HCT116 (cell line): ENCODE data around the gene DOK7. TPM values are rescaled to one million over a fixed set of nuclear protein-coding genes. Genes with fewer than 3 reads are reported as not detected.

Source experiments
- ATAC-seq: fragments of 200-7000 bp; cut with Tn5 transposase; 2 replicates; pipeline ENCODE4 v1.9.1; 2020; ENCODE audit warnings: mild to moderate bottlenecking, moderate library complexity
- BruUV-seq: library from RNA; stranded (reverse); fragments of 400-500 nt; replicated peaks from 2 replicates; lab custom pipeline; 2021; lab: Mats Ljungman, UMichigan
- CTCF ChIA-PET: fragments of 300-600 bp; sonication (Branson Sonifier 250); formaldehyde crosslinking; loops from one replicate; lab custom pipeline; 2021; ENCODE audit warnings: antibody characterized with exemption; lab: Charles Lee
- POLR2A ChIA-PET: fragments of 300-600, 350-600 bp; sonication (Branson Sonifier 250); formaldehyde crosslinking; loops from one replicate; lab custom pipeline; 2021; ENCODE audit warnings: antibody characterized with exemption; lab: Charles Lee
- RAD21 ChIA-PET, 2 experiments: fragments of 300-600 bp; sonication (Branson Sonifier 250); formaldehyde crosslinking; loops; one replicate each; lab custom pipeline; 2023; ENCODE audit warnings: low total read pairs in 2 of 2; ENCODE audit not compliant: uncharacterized antibody in 2 of 2, unreplicated experiment in 2 of 2, low non-redundant PET in 1 of 2; lab: Charles Lee
- DNase-seq: peaks from one replicate; pipeline ENCODE4 v3.0.0-alpha.2; 2010; ENCODE audit warnings: low read depth, low spot score
- H2AFZ ChIP-seq: fragments of 200-600 bp; shearing (Covaris generic), sonication (generic); 2 replicates; pipeline ENCODE4 v1.6.1; 2017; ENCODE audit warnings: low read depth, mixed run types, mixed read lengths, antibody characterized with exemption, low read length; ENCODE audit not compliant: poor library complexity, severe bottlenecking
- H3K27ac ChIP-seq: 2 replicates; pipeline ENCODE4 v1.5.1; 2012; ENCODE audit warnings: low read depth, low read length
- H3K27me3 ChIP-seq: fragments of 200-600 bp; sonication (generic); 2 replicates; pipeline ENCODE4 v1.6.1; 2016; ENCODE audit warnings: mixed run types, low read length, mixed read lengths; ENCODE audit not compliant: insufficient read depth
- H3K36me3 ChIP-seq, 2 experiments: fragments of 200-500 bp in 1 of 2; fragments of 200-600 bp in 1 of 2; sonication (Bioruptor generic) in 1 of 2; sonication (generic) in 1 of 2; 2 replicates each; pipeline versions ENCODE4 v1.5.1 to v1.6.1; 2014 to 2016; ENCODE audit warnings: low read length in 2 of 2, inconsistent platforms in 1 of 2, mixed read lengths in 1 of 2, mixed run types in 1 of 2; ENCODE audit not compliant: insufficient read depth in 2 of 2, control insufficient read depth in 1 of 2
- H3K4me1 ChIP-seq, 2 experiments: fragments of 200-600 bp in 1 of 2; sonication (generic) in 1 of 2; 2 replicates each; pipeline versions ENCODE4 v1.5.1 to v1.6.1; 2012 to 2017; ENCODE audit warnings: low read length in 2 of 2, inconsistent platforms in 1 of 2, mild to moderate bottlenecking in 1 of 2, mixed read lengths in 1 of 2, mixed run types in 1 of 2, moderate library complexity in 1 of 2; ENCODE audit not compliant: insufficient read depth in 2 of 2, control insufficient read depth in 1 of 2
- H3K4me2 ChIP-seq: fragments of 200-600 bp; sonication (generic); 2 replicates; pipeline ENCODE4 v1.6.1; 2017; ENCODE audit warnings: mixed run types, low read length, mixed read lengths
- H3K4me3 ChIP-seq, 2 experiments: fragments of 200-600 bp in 1 of 2; sonication (generic) in 1 of 2; replicated peaks in 1 of 2; 2 replicates each; pipeline ENCODE4 v1.5.1; 2011 to 2016; ENCODE audit warnings: low read length in 2 of 2, control low read depth in 1 of 2, low read depth in 1 of 2, mild to moderate bottlenecking in 1 of 2, mixed read lengths in 1 of 2, mixed run types in 1 of 2
- H3K79me2 ChIP-seq: fragments of 200-600 bp; sonication (generic); 2 replicates; pipeline ENCODE4 v1.6.1; 2017; ENCODE audit warnings: mild to moderate bottlenecking, mixed run types, low read length, moderate library complexity, mixed read lengths; ENCODE audit not compliant: insufficient read depth
- H3K9ac ChIP-seq: fragments of 200-600 bp; sonication (generic); 2 replicates; pipeline ENCODE4 v1.6.1; 2016; ENCODE audit warnings: low read length, mixed read lengths
- H3K9me2 ChIP-seq: fragments of 200-600 bp; sonication (generic), shearing (Covaris generic); 2 replicates; pipeline ENCODE4 v1.6.1; 2017; ENCODE audit warnings: mixed run types, mild to moderate bottlenecking, moderate library complexity; ENCODE audit not compliant: insufficient read depth
- H3K9me3 ChIP-seq, 2 experiments: fragments of 200-500 bp in 1 of 2; fragments of 200-600 bp in 1 of 2; sonication (Bioruptor generic) in 1 of 2; sonication (generic) in 1 of 2; 2 replicates each; pipeline ENCODE4 v1.6.1; 2014 to 2017; ENCODE audit warnings: low read length in 2 of 2, mixed read lengths in 2 of 2, inconsistent platforms in 1 of 2, low read depth in 1 of 2, mild to moderate bottlenecking in 1 of 2, mixed run types in 1 of 2, moderate library complexity in 1 of 2; ENCODE audit not compliant: control insufficient read depth in 1 of 2, insufficient read depth in 1 of 2
- H4K20me1 ChIP-seq: fragments of 200-600 bp; sonication (generic), shearing (Covaris generic); 2 replicates; pipeline ENCODE4 v1.6.1; 2017; ENCODE audit warnings: mixed run types, mild to moderate bottlenecking, moderate library complexity; ENCODE audit not compliant: insufficient read depth
- ATF3 ChIP-seq: IDR thresholded peaks from 2 replicates; pipeline ENCODE4 v1.6.1; 2012
- CBX3 ChIP-seq: IDR thresholded peaks from 2 replicates; pipeline ENCODE4 v1.6.1; 2012; ENCODE audit warnings: low read depth
- CEBPB ChIP-seq: IDR thresholded peaks from 2 replicates; pipeline ENCODE4 v1.6.1; 2012; ENCODE audit warnings: low read depth
- EZH2 ChIP-seq: fragments of 200-600 bp; sonication (generic); IDR thresholded peaks from 2 replicates; pipeline ENCODE4 v1.6.1; 2017; ENCODE audit warnings: antibody characterized with exemption, mixed run types
- EZH2phosphoT487 ChIP-seq: fragments of 200-600 bp; IDR thresholded peaks from 2 replicates; pipeline ENCODE4 v1.6.1; 2018; ENCODE audit warnings: antibody characterized with exemption, borderline replicate concordance
- FOSL1 ChIP-seq: IDR thresholded peaks from 2 replicates; pipeline ENCODE4 v1.6.1; 2012; ENCODE audit warnings: low read depth
- JUND ChIP-seq: IDR thresholded peaks from 2 replicates; pipeline ENCODE4 v1.6.1; 2012
- POLR2A ChIP-seq: IDR thresholded peaks from 2 replicates; pipeline ENCODE4 v1.7.0; 2011; ENCODE audit warnings: borderline replicate concordance; ENCODE audit not compliant: insufficient read depth, insufficient read length; ENCODE audit errors: extremely low read depth
- POLR2AphosphoS5 ChIP-seq: IDR thresholded peaks from 2 replicates; pipeline ENCODE4 v1.6.1; 2011; ENCODE audit warnings: mild to moderate bottlenecking, low read depth, low read length, moderate library complexity
- RAD21 ChIP-seq: IDR thresholded peaks from 2 replicates; pipeline ENCODE4 v1.6.1; 2012; ENCODE audit warnings: low read depth, mild to moderate bottlenecking
- SRF ChIP-seq: IDR thresholded peaks from 2 replicates; pipeline ENCODE4 v1.6.1; 2012; ENCODE audit warnings: low read depth
- TCF7L2 ChIP-seq: IDR thresholded peaks from 2 replicates; pipeline ENCODE4 v1.7.0; 2011; ENCODE audit warnings: borderline replicate concordance, inconsistent platforms; ENCODE audit not compliant: insufficient read depth, insufficient read length; ENCODE audit errors: extremely low read depth
- YY1 ChIP-seq: IDR thresholded peaks from 2 replicates; pipeline ENCODE4 v1.6.1; 2011; ENCODE audit warnings: low read length, low read depth, moderate library complexity, mild to moderate bottlenecking; ENCODE audit not compliant: insufficient replicate concordance; ENCODE audit errors: extremely low read depth
- ZFX ChIP-seq: fragments of 450-650 bp; IDR thresholded peaks from 2 replicates; pipeline ENCODE4 v1.6.1; 2017
- intact Hi-C: fragments of 100-400 bp; cut with micrococcal nuclease; formaldehyde crosslinking; loops from 2 replicates; pipeline ENCODE4 v1.10.0; 2022
- total RNA-seq: library from RNA; stranded (reverse); gene quantifications from one replicate; pipeline ENCODE4 v1.2.1, GENCODE V29; 2021; ENCODE audit not compliant: unreplicated experiment
- TF ChIP-seq, protein P1 (sequence below): IDR thresholded peaks from 2 replicates; pipeline ENCODE4 v1.6.1; 2012
- TF ChIP-seq, protein P2 (sequence below): IDR thresholded peaks from 2 replicates; pipeline ENCODE4 v1.6.1; 2011; ENCODE audit warnings: mild to moderate bottlenecking, low read length, moderate library complexity; ENCODE audit not compliant: insufficient replicate concordance; ENCODE audit errors: extremely low read depth
- TF ChIP-seq, protein P3 (sequence below), 3 experiments: fragments of 200-600 bp in 1 of 3; sonication (generic) in 1 of 3; IDR thresholded peaks in 2 of 3; conservative IDR thresholded peaks in 1 of 3; 2 replicates each; pipeline ENCODE4 v1.5.1; 2012 to 2017; ENCODE audit warnings: low read depth in 2 of 3, low read length in 2 of 3, antibody characterized with exemption in 1 of 3, borderline replicate concordance in 1 of 3, control low read depth in 1 of 3, mild to moderate bottlenecking in 1 of 3, mixed read lengths in 1 of 3, mixed run types in 1 of 3, moderate library complexity in 1 of 3; ENCODE audit not compliant: insufficient read depth in 1 of 3

The DOK7 gene
- total RNA-seq, 1 experiment from 2014 or later, result 2.4 TPM

DNA sequence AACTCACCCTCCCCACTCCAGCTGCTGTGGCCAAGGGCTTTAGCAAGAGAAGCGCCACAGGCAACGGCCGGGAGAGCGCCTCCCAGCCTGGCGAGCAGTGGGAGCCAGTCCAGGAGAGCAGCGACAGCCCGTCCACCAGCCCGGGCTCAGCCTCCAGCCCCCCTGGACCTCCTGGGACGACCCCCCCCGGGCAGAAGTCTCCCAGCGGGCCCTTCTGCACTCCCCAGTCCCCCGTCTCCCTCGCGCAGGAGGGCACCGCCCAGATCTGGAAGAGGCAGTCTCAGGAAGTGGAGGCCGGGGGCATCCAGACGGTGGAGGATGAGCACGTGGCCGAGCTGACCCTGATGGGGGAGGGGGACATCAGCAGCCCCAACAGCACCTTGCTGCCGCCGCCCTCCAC, 32.6 kb upstream of the DOK7 start:
- no peaks in the 10 kb centered on the region for H3K9me3 ChIP-seq
- no peak for TF ChIP-seq ZFX
- no peak for TF ChIP-seq POLR2A
- TF ChIP-seq CBX3, result no peak
- TF ChIP-seq, protein P1, sequence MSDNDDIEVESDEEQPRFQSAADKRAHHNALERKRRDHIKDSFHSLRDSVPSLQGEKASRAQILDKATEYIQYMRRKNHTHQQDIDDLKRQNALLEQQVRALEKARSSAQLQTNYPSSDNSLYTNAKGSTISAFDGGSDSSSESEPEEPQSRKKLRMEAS, result no peak
- no peak for TF ChIP-seq SRF
- TF ChIP-seq EZH2phosphoT487, result no peak
- TF ChIP-seq POLR2AphosphoS5, result no peak
- TF ChIP-seq, all 23 proteins: peak for 0
- intact Hi-C loops, result no loop called here
- ChIA-PET RAD21 (no interaction called here), POLR2A (no interaction called here), CTCF (interaction anchor here (1.0 to 2.0 kb wide), 2 partner anchors 12 to 84 kb away, joined by 3 to 4 read pairs; no protein-coding TSS in a partner anchor)
- peaks cover 0 to under 1% of the 10 kb centered on the region in 2 experiments; a peak in 1 of 4 replicates for H3K4me1 ChIP-seq
- no peak overlapping the region for H3K4me2 ChIP-seq
- no peaks in the 10 kb centered on the region for H4K20me1 ChIP-seq
- no peak for ATAC-seq
- H3K27me3 ChIP-seq, result no peaks in the 10 kb centered on the region
- H3K4me3 ChIP-seq, result no peak overlapping the region
- BruUV-seq, result no TSS peak
- no peak overlapping the region for H3K9ac ChIP-seq
- no peaks in the 10 kb centered on the region for H3K79me2 ChIP-seq
- H2AFZ ChIP-seq, result no peak overlapping the region
- H3K36me3 ChIP-seq, result no peaks in the 10 kb centered on the region
- no peaks in the 10 kb centered on the region for H3K9me2 ChIP-seq
- DNase-seq, result no peak
- H3K27ac ChIP-seq, result no peak overlapping the region

GRCh38 chr4:3431446-3431993, 31.6 kb upstream of the DOK7 start:
- RAD21 ChIA-PET, result no interaction called here
- no peak overlapping the region for H3K4me2 ChIP-seq
- H3K9ac ChIP-seq, result no peak overlapping the region
- no peak overlapping the region for H3K4me3 ChIP-seq
- H4K20me1 ChIP-seq, result no peaks in the 10 kb centered on the region
- no peaks in the 10 kb centered on the region for H3K9me3 ChIP-seq
- CTCF ChIA-PET, result no interaction called here
- POLR2A ChIA-PET, result no interaction called here
- no peak overlapping the region for H3K27ac ChIP-seq
- ATAC-seq, result no peak
- H3K4me1 ChIP-seq, result peaks cover 7 to 10% of the 10 kb centered on the region in 2 experiments
- intact Hi-C loops, result no loop called here
- no peaks in the 10 kb centered on the region for H3K27me3 ChIP-seq
- H3K79me2 ChIP-seq, result no peaks in the 10 kb centered on the region
- H3K9me2 ChIP-seq, result no peaks in the 10 kb centered on the region
- H2AFZ ChIP-seq, result no peak overlapping the region
- no peaks in the 10 kb centered on the region for H3K36me3 ChIP-seq
- no TSS peak for BruUV-seq
- no peak for DNase-seq
- no peak for TF ChIP-seq EZH2phosphoT487
- TF ChIP-seq, protein P2, sequence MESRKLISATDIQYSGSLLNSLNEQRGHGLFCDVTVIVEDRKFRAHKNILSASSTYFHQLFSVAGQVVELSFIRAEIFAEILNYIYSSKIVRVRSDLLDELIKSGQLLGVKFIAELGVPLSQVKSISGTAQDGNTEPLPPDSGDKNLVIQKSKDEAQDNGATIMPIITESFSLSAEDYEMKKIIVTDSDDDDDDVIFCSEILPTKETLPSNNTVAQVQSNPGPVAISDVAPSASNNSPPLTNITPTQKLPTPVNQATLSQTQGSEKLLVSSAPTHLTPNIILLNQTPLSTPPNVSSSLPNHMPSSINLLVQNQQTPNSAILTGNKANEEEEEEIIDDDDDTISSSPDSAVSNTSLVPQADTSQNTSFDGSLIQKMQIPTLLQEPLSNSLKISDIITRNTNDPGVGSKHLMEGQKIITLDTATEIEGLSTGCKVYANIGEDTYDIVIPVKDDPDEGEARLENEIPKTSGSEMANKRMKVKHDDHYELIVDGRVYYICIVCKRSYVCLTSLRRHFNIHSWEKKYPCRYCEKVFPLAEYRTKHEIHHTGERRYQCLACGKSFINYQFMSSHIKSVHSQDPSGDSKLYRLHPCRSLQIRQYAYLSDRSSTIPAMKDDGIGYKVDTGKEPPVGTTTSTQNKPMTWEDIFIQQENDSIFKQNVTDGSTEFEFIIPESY, result no peak
- no peak for TF ChIP-seq POLR2A
- TF ChIP-seq, protein P3, sequence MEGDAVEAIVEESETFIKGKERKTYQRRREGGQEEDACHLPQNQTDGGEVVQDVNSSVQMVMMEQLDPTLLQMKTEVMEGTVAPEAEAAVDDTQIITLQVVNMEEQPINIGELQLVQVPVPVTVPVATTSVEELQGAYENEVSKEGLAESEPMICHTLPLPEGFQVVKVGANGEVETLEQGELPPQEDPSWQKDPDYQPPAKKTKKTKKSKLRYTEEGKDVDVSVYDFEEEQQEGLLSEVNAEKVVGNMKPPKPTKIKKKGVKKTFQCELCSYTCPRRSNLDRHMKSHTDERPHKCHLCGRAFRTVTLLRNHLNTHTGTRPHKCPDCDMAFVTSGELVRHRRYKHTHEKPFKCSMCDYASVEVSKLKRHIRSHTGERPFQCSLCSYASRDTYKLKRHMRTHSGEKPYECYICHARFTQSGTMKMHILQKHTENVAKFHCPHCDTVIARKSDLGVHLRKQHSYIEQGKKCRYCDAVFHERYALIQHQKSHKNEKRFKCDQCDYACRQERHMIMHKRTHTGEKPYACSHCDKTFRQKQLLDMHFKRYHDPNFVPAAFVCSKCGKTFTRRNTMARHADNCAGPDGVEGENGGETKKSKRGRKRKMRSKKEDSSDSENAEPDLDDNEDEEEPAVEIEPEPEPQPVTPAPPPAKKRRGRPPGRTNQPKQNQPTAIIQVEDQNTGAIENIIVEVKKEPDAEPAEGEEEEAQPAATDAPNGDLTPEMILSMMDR (IDR thresholded peaks at IDR 0.05 in 2 of 3, conservative IDR thresholded peaks at IDR 0.05 in 1 of 3; ENCODE audit: borderline replicate concordance in 1 of 3, insufficient read depth in 1 of 3, low read depth in 2 of 3, low read length in 2 of 3), result no peak
- no peak for TF ChIP-seq ZFX
- no peak for TF ChIP-seq SRF
- no peak for TF ChIP-seq EZH2
- no peak for TF ChIP-seq TCF7L2
- no peak for TF ChIP-seq CBX3
- no peak for TF ChIP-seq JUND
- TF ChIP-seq FOSL1, result no peak
- TF ChIP-seq CEBPB, result no peak
- no peak for TF ChIP-seq RAD21
- no peak for TF ChIP-seq YY1
- no peak for TF ChIP-seq ATF3
